H1 (cell line): ENCODE data around the gene B3GLCT. TPM values are rescaled to one million over a fixed set of nuclear protein-coding genes. Genes with fewer than 3 reads are reported as not detected.

Source experiments
- EGR1 ChIP-seq: IDR thresholded peaks from 2 replicates; pipeline ENCODE4 v1.6.1; 2011; ENCODE audit warnings: low read depth, low read length, borderline replicate concordance
- NANOG ChIP-seq: IDR thresholded peaks from 2 replicates; pipeline ENCODE4 v1.6.1; 2011; ENCODE audit warnings: low read length, low read depth, mild to moderate bottlenecking, inconsistent platforms; ENCODE audit not compliant: insufficient read depth, poor library complexity, severe bottlenecking
- RNF2 ChIP-seq: fragments of 200-900, 300-1000 bp; sonication (generic); IDR thresholded peaks from 2 replicates; pipeline ENCODE4 v1.7.1; 2016; ENCODE audit warnings: borderline replicate concordance, low read depth, mild to moderate bottlenecking, antibody characterized with exemption, low read length; ENCODE audit not compliant: poor library complexity, severe bottlenecking; ENCODE audit errors: missing control alignments
- polyA plus RNA-seq, 7 experiments: library from polyadenylated mRNA; depleted of rRNA in 3 of 7; stranded (reverse) in 5 of 7; unstranded in 2 of 7; fragments of >200 nt in 5 of 7; fragments of 200-250 nt in 2 of 7; gene quantifications; 1 replicate in 5 of 7; 2 replicates in 1 of 7; 4 replicates in 1 of 7; pipeline versions ENCODE4 v1.2.1 to v1.2.3, GENCODE V29; 2011 to 2013; ENCODE audit warnings: missing spikeins in 2 of 7, mixed read lengths in 2 of 7
- total RNA-seq: library from RNA; stranded (reverse); fragmentation: NEBNext Ultra II Directional; extraction: Animal tissue kit (Norgen Biotek cat#: 25700); gene quantifications from 2 replicates; pipeline ENCODE4 v1.2.1, GENCODE V29; 2021
- TF ChIP-seq, protein P1 (sequence below): fragments of 300-600 bp; sonication (generic); IDR thresholded peaks from 2 replicates; pipeline ENCODE4 v1.7.1; 2012; ENCODE audit warnings: low read length, moderate library complexity, mild to moderate bottlenecking, inconsistent platforms; ENCODE audit not compliant: insufficient replicate concordance

The B3GLCT gene
- total and polyA plus RNA-seq, 2 of the 8 experiments (the other 6 are each of a cell fraction or from before 2014, with no cell fraction given) = 1.5 to 4.1 TPM

DNA sequence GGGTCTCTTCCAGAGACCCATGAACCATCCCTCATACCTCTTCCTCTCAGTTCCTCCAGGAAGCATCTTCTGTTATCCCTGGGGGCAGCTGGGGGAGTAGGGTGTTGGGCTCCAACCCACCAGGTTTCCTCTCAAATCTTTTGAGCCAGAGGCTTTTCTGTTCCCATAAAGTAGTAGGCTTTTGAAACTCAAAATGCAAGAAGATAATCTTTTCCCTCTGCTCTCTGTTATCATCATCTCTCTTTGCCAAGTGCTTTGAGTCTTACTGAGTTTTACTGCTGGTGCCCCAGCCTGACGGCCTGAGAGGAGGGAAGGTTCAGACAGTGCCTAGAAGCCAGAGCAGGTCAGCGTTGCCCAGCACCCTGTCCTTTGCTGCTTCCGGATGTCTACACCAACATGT, 157.2 kb downstream of the B3GLCT start (continued):
- TF ChIP-seq, protein P1, sequence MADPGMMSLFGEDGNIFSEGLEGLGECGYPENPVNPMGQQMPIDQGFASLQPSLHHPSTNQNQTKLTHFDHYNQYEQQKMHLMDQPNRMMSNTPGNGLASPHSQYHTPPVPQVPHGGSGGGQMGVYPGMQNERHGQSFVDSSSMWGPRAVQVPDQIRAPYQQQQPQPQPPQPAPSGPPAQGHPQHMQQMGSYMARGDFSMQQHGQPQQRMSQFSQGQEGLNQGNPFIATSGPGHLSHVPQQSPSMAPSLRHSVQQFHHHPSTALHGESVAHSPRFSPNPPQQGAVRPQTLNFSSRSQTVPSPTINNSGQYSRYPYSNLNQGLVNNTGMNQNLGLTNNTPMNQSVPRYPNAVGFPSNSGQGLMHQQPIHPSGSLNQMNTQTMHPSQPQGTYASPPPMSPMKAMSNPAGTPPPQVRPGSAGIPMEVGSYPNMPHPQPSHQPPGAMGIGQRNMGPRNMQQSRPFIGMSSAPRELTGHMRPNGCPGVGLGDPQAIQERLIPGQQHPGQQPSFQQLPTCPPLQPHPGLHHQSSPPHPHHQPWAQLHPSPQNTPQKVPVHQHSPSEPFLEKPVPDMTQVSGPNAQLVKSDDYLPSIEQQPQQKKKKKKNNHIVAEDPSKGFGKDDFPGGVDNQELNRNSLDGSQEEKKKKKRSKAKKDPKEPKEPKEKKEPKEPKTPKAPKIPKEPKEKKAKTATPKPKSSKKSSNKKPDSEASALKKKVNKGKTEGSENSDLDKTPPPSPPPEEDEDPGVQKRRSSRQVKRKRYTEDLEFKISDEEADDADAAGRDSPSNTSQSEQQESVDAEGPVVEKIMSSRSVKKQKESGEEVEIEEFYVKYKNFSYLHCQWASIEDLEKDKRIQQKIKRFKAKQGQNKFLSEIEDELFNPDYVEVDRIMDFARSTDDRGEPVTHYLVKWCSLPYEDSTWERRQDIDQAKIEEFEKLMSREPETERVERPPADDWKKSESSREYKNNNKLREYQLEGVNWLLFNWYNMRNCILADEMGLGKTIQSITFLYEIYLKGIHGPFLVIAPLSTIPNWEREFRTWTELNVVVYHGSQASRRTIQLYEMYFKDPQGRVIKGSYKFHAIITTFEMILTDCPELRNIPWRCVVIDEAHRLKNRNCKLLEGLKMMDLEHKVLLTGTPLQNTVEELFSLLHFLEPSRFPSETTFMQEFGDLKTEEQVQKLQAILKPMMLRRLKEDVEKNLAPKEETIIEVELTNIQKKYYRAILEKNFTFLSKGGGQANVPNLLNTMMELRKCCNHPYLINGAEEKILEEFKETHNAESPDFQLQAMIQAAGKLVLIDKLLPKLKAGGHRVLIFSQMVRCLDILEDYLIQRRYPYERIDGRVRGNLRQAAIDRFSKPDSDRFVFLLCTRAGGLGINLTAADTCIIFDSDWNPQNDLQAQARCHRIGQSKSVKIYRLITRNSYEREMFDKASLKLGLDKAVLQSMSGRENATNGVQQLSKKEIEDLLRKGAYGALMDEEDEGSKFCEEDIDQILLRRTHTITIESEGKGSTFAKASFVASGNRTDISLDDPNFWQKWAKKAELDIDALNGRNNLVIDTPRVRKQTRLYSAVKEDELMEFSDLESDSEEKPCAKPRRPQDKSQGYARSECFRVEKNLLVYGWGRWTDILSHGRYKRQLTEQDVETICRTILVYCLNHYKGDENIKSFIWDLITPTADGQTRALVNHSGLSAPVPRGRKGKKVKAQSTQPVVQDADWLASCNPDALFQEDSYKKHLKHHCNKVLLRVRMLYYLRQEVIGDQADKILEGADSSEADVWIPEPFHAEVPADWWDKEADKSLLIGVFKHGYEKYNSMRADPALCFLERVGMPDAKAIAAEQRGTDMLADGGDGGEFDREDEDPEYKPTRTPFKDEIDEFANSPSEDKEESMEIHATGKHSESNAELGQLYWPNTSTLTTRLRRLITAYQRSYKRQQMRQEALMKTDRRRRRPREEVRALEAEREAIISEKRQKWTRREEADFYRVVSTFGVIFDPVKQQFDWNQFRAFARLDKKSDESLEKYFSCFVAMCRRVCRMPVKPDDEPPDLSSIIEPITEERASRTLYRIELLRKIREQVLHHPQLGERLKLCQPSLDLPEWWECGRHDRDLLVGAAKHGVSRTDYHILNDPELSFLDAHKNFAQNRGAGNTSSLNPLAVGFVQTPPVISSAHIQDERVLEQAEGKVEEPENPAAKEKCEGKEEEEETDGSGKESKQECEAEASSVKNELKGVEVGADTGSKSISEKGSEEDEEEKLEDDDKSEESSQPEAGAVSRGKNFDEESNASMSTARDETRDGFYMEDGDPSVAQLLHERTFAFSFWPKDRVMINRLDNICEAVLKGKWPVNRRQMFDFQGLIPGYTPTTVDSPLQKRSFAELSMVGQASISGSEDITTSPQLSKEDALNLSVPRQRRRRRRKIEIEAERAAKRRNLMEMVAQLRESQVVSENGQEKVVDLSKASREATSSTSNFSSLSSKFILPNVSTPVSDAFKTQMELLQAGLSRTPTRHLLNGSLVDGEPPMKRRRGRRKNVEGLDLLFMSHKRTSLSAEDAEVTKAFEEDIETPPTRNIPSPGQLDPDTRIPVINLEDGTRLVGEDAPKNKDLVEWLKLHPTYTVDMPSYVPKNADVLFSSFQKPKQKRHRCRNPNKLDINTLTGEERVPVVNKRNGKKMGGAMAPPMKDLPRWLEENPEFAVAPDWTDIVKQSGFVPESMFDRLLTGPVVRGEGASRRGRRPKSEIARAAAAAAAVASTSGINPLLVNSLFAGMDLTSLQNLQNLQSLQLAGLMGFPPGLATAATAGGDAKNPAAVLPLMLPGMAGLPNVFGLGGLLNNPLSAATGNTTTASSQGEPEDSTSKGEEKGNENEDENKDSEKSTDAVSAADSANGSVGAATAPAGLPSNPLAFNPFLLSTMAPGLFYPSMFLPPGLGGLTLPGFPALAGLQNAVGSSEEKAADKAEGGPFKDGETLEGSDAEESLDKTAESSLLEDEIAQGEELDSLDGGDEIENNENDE = no peak
- no peak for TF ChIP-seq RNF2
- TF ChIP-seq EGR1 = no peak
- TF ChIP-seq NANOG = no peak
